ENCODE results near the gene CKMT2. TPM values are rescaled to one million over a fixed set of nuclear protein-coding genes. Genes with fewer than 3 reads are reported as not detected.

Gene CKMT2
- total RNA-seq, 1 experiment from 2014 or later: not detected

DNA sequence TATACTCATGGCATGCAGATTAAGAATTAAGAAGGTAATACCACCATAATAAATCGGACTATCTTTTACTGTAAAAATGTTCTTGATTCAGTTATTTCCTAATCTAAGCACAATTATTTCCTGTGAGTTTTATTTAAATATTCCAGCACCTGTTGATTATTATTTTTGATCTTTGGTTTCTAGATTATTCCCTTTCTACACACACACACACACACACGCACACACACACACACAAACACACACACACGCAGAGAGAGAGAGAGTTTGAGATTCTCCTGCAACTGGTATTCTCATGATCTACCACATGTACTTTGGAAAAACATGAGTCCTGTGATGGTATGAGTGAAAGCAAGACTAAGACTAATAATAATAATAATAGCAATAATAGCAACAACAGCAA lies 17.0 kb upstream of the CKMT2 start:
- DNase-seq (ENCODE audit: low read depth): no peak

DNA sequence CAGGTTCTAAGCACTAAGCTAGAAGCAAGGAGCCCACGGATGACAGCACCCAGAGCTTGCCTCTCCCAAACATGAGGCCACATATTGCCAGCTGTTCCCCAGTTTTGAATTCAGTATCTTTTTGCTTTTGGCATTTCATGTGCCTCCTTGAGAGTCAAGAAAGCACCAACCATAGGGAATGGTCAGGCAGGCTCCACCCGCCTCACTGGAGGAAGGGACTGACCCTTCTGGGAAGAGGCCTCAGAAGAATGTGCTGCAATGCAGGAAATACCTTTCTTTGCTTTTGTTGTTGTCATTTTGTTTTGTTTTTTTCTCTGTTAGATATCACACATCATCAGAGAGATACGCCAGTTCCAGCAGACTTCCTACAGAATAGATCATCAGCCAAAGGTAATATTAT lies 13.7 kb upstream of the CKMT2 start:
- no peak for DNase-seq (ENCODE audit: low read depth)

DNA sequence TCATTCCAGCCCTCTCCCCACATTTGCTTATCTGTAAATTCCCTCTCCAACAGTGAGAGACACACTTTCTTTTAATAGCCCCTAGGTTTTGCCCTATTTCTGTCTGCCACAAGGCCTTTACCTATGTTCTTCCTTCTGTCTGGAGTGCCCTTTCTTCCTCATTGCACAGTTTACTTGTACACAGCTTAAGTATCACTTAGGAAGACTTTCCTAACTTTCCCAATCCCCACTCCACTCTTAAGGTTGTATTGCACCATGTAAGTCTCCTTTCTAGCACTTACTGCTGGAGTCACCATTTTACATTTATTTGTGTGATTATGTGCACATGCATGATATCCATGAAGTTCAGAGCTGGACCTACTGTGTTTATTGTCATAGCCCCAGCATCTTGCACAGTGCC lies 10.8 kb upstream of the CKMT2 start:
- DNase-seq (ENCODE audit: low read depth): no peak

DNA sequence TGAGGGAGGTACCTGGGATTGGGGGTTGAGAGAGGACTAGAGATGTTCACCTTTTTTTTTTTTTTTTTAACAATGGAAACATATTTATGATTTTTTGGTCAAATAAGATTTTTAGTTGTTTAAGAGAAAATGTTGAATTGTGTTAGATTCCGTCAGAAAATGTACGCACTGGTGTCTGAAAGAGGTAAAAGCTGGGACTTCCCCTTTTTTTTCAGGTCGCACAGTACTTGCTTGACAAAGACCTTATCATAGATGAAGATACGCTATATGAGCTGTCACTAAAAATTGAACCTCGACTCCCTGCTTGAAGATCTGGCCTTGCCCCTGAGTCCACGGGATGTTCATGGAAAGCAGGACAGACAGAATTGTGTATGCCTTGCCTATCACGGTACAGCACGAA lies 7.7 kb upstream of the CKMT2 start:
- DNase-seq (ENCODE audit: low read depth): no peak

DNA sequence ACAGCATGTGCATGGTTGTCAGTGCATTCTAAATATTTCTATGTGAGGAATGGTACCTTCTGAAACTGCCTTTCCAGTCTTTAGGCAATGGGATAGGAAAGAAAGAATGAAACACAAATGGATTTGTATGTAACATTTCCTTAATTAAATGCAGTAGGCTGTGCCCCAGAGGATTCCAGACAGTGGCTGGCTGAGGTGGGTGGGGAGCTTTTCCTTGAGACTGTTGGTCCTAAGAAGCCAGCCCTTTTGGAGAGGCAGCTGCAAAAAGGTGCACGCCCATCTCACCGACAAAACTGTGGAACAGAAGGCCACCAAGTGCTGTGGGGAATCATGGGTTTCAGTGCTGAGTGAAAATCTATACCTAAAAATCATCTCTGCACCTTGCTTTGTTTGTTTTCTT lies 6.8 kb upstream of the CKMT2 start:
- no peak for DNase-seq (ENCODE audit: low read depth)

DNA sequence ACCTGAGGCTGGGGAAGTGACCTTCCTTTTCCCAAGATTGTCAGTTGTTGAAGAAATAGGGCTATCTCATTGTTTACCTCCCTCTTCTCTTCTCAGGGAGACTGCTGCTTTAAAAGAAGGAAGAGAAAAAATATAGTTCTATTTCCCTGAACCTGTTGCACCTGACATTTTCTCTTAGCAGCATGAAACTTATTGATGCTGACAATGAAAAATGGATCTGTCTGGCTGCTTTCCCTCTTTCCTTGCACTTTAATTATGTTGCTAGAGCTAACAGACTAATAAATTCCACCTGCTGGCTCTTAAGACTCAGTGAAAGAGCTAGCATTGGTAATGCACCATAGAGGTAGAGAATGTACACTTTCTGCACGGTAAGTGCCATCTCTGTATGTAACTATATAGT lies 6.2 kb upstream of the CKMT2 start:
- DNase-seq (ENCODE audit: low read depth): no peak

DNA sequence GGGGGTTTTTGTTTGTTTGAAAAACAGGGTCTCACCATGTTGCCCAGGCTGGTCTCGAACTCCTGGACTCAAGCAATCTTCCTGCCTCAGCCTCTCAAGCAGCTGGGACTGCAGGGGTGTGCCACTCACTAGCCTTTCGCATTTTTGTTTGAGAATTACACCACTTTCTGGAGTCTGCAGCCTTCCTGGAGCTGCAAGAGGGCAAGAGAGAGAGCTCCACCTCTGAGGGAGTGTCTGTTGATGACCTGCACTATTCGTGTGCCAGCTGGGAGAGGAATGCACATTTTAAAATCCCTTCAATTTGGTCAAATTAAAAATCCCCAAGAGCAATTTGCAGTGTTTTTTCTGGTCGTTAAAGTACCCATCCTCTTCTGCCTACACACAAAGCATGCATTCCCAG lies 5.0 kb upstream of the CKMT2 start:
- DNase-seq (ENCODE audit: low read depth): no peak

DNA sequence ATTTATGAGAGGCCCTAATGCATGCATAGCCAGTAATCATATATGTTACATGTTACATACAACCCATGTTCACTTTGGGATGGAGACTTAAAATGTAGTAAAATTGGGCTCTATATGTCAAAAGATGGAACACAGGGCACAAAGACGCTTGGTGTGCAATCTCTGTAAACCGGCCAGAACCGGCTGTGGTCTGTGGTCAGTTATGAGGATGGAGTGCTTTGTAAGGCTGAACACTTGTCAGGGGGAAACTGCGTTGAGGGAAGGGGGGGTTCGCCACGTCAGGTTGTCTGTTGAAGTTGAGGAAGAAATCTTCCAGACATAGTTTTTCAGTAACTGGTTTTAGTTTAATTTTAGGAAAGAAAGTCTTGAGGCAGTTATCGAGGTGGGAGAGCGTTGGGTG lies 2.7 kb upstream of the CKMT2 start:
- DNase-seq (ENCODE audit: low read depth): no peak

DNA sequence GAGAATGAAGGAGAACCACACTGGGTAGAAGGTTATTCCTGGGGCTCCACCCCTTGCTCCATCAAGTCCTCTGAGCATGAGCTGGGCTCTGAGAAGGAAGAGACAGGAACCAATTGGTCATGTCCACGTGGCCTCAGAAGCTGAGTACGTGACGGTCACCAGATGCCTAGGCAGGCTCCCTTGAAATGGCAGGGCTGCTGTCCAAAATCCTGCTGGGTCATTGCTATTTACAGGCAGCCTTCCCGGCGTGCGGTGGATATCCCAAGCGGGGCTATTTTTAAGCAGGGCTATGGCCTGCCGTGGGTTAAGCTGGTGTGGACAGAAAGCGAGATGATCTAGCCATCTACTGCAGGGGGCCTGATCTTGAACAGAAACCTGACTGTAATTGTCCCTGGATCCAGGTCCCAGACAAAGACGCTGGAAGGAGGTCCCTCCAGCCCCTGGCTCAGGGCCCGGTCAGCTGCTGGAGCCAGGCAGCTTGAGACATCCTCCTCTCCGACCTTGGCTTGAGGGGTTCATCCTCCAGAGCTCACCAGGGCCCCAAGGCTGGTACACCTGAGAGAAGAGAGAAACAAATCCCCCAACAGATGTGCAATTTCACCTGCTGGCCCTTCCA lies 550 bp upstream of the CKMT2 start:
- DNase-seq (ENCODE audit: low read depth): peak; percentile 14

DNA sequence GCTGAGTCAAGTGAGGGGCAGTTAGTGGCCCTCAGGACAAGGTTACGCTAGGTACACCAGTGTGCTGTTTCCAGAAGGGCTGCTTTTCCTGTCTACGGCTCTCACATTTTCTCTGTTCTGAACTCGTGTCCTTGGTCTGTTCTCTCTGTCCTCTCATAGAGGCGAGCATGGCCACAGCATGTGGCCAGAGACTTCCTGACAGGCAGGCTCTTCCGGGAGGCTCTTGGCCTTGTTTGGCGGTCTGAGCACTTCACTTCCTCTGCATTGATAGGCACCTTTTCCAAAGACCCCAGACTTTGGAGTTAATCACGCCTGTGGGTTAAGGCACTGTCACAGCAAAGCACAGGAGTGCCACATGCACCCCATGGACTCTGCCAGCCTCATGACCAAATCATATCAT lies 1.2 kb downstream of the CKMT2 start:
- no peak for DNase-seq (ENCODE audit: low read depth)

DNA sequence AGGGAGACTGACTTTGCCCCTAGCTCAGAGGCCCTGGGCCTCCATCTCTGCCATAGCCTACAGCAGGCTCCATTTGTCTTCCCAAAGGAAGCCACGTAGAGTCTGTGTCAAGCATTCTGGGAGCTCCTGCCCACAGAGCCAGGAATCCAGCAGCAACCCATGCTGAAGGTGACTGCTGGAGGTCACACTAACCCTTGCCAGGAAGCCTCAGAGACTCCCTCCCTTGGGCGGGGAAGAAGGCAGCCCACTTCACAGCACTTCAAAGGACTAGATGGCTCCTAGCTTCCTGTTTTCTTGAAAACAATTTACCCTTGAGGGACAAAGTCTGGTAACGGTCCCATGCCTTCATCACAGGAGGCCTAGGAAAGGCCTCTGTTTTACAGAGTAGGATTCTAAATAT lies 1.7 kb downstream of the CKMT2 start:
- DNase-seq (ENCODE audit: low read depth): no peak

DNA sequence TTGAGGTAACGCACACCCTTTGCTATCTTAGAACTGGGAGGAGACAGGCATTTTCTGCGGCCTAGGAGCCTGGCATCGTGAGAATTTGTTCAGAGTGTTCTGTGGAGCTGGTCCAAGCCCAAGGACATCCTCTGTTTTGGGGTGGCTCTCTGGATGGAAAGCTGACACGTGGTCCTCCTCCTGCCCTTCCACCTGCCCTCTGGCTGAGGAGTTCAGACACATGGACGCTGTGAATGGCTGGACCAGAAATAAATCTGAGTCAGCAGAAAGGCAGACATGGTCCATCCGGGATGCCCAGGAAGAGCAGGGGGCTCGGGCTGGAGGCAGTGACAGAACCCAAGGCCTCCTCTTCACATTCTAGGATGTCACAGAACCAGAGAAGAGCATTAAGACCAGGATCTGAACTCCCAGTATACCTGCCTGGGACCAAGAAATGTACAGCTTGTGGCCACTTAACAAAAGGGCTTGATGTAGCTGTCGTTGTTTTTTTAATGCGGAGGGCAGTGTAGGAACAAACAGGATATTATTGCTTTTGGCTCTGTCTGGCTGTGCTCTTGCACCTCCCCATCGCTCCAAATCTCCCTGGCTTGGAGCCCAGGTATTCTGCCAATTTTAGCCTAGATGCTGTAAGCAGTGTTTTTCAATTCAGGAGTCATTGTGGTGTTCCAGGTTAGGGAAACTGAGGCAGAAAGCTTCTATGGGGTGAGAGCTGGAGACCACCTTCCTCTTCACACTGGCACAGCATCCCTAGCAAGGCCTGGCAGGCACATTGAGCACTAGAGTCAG lies 2.4 kb downstream of the CKMT2 start:
- DNase-seq (ENCODE audit: low read depth): no peak

DNA sequence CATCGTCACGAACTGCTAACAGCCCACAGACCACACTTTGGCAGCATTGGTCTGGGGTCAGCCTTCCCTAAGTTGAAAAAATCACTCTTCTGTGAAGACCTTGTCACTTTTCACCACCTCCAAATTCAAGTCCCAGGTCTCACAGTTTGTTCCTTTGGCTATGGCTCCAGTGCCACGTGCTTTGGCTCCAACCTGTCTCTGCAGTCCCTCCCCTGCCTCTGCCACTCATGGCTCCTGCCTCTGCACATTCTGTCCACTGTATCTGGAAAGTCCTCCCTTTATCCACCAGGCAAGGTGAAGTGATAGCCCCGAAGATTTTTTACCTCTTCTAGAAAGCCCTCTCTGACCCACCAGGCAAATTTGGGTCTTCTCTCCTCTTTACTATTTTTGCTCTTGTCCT lies 5.3 kb downstream of the CKMT2 start:
- DNase-seq (ENCODE audit: low read depth): no peak

DNA sequence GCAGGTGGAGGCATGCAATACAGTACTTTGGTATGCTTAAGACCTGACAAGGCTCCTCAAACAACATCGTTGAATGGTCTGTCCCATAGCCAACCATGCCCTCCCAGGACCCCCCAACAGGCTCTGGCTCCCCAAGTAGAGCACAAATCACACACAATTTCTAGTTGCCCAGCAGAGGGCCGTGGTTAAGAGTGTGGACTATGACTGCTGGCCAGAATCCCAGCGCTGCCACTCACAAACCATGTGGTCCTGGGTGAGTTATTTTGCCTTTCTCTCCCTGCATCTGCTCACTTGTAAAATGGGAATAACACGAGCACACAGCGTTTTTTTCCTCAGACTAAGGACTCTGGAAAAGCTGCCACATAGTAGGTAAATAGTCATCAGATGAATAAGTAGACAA lies 6.5 kb downstream of the CKMT2 start:
- no peak for DNase-seq (ENCODE audit: low read depth)

DNA sequence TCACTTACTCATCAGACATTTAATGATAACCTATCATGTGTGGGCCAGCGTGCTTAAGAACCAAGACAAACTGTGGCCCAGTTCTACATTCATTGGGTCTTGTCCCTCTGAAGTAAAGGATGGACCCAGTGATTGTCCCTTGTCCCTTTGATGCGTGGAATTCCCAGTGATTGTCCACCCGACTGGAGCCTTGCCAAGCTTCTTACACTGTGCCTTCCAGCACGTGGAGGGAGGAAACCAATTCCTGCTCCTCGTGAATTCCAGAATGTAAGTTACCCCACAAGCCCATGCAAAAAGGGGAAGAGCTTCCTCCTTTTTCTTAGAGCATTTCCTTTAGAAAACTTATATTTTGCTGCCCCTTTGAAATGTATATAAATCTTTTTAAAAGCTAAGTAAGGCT lies 7.9 kb downstream of the CKMT2 start:
- no peak for DNase-seq (ENCODE audit: low read depth)

DNA sequence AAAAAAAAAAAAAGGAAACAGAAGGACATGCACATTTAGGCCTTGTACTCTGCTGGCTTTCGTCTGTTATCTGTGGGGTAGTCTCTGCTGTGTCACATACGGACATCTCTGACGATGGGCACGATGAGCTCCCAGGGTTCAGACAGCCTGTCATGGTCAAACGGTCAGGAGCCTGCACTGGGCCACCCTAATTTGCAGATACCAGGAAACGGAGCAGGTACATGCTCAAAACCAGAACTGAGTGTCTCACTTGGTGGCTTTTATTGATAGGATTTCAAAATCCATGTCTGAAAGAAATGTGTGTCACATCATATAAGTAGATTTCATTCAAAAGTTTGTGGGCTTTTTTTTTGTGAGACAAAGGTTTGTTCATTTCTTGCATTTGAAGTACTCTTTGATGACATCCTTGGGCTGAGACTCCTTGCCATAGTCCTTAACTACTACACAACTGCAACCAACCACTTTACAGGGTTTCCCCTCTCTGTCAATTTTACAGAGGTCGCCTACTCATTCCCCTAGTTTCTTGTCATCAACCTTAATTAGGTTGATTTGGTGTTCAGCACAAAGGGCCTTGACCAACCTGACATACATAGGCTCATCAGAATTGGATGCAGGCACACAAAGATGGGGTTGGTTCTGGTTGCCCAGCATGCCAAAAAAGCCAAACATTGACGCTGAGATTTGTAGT lies 9.0 kb downstream of the CKMT2 start:
- no peak for DNase-seq (ENCODE audit: low read depth)

DNA sequence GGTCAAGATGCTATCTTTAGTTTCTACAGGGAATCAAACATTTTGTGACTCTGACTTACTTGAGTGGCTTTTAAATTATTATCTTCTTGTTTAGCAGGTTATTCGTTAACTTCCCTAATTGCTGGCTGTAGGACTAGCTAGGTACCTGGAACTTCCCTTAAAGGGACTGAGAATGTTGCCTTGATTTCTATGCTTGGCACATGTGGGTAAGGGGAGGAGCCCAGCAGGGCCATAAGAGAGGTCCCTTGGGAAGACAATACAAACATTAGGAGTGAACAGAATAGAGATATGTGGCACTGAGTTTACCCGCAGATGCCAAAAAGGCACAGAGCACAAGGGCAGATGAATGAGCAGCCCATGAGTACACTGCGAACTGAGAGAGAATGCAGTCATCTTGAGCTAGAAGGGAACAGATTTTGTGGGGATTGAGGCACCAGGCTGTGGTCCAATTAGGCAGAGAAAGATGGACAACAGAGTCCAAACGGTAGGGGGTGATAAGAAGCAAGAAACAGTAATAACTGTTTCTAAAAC lies 9.8 kb downstream of the CKMT2 start:
- no peak for DNase-seq (ENCODE audit: low read depth)

DNA sequence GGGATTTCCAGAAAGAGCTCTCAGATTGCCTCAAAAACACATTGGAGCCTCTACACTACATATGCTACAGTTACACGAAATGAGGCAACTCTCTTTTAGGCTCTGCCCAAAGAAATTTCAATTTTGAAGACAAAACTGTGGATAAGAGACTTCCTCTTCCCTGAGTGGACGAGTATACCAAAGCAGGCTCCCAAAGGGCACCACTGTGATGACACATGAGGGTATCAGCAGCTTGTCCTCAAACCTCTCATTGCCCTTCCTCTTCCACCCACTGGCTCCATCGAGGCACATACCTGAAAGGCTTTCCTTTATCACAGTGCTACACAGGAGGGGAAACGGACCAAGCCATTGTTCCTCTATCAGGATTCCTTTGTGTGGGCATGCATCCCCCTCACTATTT lies 11.3 kb downstream of the CKMT2 start:
- DNase-seq (ENCODE audit: low read depth): no peak

DNA sequence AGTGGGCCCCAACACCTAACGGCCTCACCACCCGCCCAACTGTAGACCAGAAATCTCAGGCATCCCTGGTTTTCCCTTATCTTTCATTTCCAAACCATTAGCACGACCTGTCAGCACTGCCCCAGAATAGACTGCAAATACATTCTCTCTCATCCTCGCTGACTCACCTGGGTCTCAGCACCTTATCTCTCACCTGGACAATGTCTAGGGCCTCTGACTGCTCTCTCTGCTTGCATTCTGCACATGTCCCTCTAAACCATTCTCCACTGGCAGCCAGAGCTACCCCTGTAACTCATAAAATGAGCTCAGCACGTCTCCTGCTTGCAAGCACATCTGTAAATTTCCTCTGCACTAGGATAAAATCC lies 12.7 kb downstream of the CKMT2 start:
- no peak for DNase-seq (ENCODE audit: low read depth)

DNA sequence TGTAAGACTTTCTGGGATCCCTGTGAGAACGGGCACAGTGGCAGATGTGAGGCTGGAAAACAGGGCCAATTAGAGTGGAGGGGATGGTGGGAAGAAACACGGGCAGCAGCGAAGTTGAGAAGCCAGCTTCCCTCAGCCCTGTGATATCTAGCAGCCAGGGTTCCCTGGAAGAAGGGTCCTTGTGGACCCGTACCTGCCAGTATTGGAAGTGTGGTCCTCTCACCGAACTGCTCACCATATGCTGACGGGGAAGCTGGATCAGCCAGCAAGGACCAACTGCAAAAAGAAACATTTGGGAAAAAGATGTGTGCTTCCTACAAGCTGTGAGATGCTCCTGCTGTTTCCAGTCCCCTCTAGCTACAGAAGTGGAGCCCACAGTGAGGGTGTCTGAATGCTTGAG lies 13.6 kb downstream of the CKMT2 start:
- DNase-seq (ENCODE audit: low read depth): no peak

DNA sequence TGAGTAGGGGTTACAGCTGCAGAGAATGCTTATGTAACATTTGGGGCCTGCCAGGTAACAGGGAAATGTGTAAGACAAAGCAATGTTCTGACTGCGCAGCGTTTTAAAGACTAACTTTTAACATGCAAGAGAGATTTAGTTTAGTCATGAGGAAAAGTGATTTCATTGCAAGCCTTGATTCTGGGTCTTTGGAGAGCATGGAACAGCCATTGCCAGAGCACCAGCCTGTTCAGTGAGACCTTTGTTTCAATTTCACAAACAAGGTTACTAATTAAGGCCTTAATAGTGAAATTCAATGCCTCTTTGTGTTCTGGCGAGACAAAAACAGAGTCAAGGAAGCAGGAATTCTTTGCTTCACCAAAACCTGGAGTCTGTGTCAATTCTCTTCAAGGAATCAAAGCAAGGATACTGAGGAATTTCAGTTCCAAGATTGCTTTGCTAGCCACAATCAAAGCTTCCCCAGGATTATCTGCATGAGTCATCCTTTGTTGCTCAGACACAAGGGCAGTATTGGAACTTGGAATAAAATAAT lies 14.4 kb downstream of the CKMT2 start:
- DNase-seq (ENCODE audit: low read depth): peak; percentile 43

DNA sequence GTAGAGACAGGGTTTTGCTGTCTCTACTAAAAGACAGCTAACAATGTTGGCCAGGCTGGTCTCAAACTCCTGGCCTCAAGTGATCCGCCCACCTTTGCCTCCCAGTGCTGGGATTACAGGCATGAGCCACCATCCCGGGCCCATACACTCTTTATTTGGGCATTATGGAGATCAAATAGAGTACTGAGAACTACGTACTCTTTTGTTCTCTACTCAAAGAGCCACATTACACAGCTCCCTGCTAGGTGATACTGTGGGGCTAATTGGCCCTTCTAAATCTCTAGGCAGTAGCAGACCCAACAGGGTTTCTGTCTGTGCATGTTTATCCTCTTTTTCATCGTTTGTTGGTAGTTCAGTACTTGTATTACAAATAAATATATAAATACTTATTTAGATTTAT lies 16.1 kb downstream of the CKMT2 start:
- DNase-seq (ENCODE audit: low read depth): no peak

DNA sequence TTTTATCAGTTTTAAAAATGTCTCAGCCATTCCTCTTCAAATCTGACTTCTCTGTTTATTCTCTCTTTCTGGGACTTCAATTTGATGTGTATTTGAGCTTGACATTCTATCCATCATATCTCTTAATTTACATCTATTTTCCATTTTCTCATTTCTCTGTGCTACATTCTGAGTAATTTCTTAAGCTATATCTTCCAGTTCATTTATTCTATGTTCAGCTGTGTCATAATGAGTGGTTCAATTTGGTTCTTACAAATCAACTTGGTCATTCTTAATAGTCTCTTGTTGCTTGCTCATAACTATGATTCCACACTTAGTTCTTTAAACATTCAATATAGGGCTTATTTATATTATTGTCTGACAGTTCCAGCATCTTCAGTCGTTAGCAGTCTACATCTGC lies 16.9 kb downstream of the CKMT2 start:
- no peak for DNase-seq (ENCODE audit: low read depth)
